Sigmoid colon (tissue), 4 donors: ENCODE results near the gene MRPL4.

Experiments used
- CTCF ChIP-seq, 4 experiments: fragments of 450-650 bp in 3 of 4; fragments of 200-600 bp in 1 of 4; IDR thresholded peaks; one replicate each; pipeline ENCODE4 v1.5.1; 2016 to 2019; ENCODE audit warnings: antibody characterized with exemption in 4 of 4, mild to moderate bottlenecking in 3 of 4, moderate library complexity in 2 of 4
- EP300 ChIP-seq, 4 donors: sonication (generic); formaldehyde crosslinking; IDR thresholded peaks; one replicate each; pipeline ENCODE4 v1.6.1; 2017; ENCODE audit warnings: antibody characterized with exemption in 4 of 4
- POLR2A ChIP-seq, 2 donors: fragments of 450-650 bp; IDR thresholded peaks; one replicate each; pipeline ENCODE4 v1.6.1; 2016; ENCODE audit warnings: antibody characterized with exemption in 2 of 2, mild to moderate bottlenecking in 2 of 2, moderate library complexity in 2 of 2
- POLR2AphosphoS5 ChIP-seq, 4 donors: sonication (generic); formaldehyde crosslinking; IDR thresholded peaks; one replicate each; pipeline ENCODE4 v1.6.1; 2017; ENCODE audit warnings: antibody characterized with exemption in 4 of 4

GRCh38 chr19:10206226-10206885 lies 45.7 kb upstream of the MRPL4 start:
- no peak for TF ChIP-seq CTCF (IDR thresholded peaks at IDR 0.05)
- no peak for TF ChIP-seq POLR2A (IDR thresholded peaks at IDR 0.05)
- TF ChIP-seq EP300 (IDR thresholded peaks at IDR 0.05): no peak
- no peak for TF ChIP-seq POLR2AphosphoS5 (IDR thresholded peaks at IDR 0.05)
